ENCODE measurements around the gene TTC32. TPM values are rescaled to one million over a fixed set of nuclear protein-coding genes. Genes with fewer than 3 reads are reported as not detected.
"Not testable (repeated sequence)": the region's sequence is repeated elsewhere in the genome, so short reads cannot be mapped to it uniquely, and the experiment has no call there.

The TTC32 gene
- 7.8 TPM for total RNA-seq

- peak; percentile 96 for ATAC-seq
Measured at GRCh38 chr2:19901442-19902215, at the start of gene TTC32. TTC32 (minus strand) TSS chr2:19901983; CDS start chr2:19901854, 129 bp downstream.

DNA sequence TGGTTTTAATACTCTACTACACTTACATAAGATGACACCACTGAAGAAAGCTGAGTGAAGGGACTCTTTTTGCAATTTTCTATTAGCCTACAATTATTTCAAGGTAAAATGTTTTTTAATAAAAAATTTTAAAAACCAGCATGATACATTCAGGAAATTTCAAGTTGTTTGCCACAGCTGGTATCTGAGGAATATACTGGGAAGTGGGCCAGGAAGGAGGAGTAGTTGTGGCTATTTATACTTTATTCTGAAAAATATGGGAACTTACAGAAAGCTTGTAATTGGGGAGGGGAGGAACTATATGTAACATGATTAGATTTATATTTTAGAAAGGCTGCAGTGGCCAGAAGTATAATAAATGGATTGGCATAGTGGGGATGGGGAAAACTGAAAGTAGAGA lies 47.3 kb upstream of the TTC32 start:
- no peak for ATAC-seq

DNA sequence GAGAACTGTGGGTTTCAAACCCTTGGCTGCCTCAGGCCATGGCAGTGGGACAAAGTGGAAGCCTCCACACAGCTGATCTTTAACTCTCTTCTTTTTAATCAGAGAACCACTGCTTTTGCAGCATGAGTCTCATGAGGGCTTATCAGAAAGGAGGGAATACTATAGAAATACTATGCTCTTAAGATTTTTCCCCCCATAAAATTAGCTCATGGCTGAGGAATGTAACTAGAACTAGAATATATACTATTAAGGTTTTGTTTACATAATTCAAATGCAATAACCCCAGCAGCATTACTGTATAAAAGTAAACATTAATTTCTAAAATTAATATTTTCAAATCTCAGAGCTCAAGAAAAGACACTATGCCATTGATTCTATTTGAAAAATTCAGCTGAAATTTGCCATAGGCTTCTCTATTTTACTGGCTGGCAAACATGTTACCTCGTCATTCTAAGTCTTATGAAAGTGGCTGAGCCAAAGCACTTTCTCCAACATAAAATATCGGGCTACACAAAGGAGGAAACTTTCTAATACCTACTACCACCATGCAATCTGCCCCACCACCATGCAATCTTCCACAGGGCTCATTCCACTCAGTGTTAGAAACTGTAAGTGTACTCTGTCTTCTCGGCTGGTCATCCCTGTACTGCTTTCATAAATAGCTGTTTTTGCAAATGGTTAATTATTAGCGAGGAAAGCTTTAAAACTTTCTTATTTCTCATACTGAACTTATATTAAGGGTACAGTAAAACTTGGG lies 45.6 kb upstream of the TTC32 start:
- ATAC-seq: no peak

- ATAC-seq: no peak
Measured at GRCh38 chr2:19944205-19944845, 42.5 kb upstream of the TTC32 start.

- ATAC-seq: no peak
Measured at GRCh38 chr2:19943189-19943588, 41.4 kb upstream of the TTC32 start.

DNA sequence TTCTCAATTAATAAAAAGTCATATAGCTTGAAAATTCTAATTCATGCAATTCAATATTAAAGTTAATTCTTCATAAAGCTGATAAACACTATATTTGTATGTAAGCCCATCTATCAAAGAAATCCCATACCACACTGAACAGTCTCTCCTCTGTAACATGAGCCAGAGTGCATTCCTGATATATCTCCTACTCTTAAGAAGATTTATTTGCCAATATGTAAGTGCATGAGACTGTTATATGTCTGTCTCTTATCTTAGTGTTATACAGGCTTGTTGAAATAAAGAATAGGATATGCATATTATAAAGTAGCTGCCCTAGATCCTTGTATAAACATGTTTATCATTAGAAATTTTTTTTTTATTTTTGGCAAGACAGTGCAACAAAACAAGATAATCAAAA lies 40.4 kb upstream of the TTC32 start:
- ATAC-seq: no peak

DNA sequence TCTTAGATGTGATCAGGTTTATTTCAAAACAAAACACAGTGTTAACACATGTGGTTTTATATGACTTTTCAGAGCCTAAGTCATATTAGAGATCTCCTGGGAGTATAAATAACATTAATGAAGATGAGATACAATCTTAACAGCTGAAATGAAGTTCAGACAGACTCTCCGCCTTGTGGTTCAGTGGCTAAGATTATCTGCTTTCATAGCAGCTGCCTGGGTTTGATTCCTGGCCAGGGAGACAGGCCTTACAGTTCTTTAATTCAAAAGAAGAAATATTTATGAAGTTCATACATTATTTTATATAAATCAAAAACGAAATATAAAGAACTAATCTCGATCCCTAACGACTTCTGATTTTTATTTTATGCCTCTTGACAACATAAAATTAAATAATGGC lies 35.2 kb upstream of the TTC32 start:
- ATAC-seq: no peak

DNA sequence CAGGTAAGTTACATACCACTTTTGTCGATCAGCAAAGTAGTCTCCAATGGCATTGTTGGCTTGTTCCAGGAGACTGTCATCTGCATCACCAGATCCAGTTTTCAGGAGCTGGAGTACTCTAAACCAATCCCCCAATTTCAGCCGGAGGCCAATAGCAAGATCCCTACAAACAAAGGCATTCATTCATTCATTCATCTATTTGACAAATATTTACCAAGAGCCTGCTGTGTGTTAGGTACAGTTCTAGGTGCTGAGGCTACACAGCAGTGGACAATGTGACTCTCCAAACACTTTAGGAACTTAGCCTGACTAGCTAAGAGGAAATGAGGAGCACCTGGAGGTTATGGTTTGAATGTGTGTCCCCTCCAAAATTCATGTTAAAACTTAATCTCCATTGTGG lies 34.4 kb upstream of the TTC32 start:
- ATAC-seq: no peak

DNA sequence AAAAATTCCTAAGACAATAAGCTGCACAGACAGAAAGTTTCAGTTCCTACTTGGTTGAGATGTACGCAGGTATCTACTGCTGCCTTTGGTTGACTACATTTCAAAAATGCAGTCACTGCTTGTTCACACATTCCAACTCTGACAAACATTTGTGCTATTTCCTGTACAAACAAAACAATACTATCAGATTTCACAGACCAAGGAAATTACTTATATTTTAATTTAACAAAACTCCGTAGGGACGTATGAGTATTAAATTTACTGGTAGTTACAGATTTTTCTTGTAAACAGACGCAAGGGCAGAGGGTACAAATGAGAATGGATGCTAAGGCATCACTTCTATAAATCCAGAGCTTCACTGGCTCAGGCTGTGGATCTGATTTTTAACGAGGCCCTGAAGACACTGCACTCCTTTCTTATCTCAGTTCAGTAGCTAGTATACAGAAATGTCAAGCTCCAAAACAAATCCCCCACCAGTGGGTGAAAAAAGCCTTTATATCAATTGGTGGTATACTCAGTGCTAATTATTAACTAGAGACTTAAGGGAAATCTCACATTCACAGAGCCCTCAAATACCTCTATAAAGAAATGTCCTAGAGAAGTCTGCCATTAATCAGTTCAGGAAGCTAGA lies 31.7 kb upstream of the TTC32 start:
- ATAC-seq: no peak

DNA sequence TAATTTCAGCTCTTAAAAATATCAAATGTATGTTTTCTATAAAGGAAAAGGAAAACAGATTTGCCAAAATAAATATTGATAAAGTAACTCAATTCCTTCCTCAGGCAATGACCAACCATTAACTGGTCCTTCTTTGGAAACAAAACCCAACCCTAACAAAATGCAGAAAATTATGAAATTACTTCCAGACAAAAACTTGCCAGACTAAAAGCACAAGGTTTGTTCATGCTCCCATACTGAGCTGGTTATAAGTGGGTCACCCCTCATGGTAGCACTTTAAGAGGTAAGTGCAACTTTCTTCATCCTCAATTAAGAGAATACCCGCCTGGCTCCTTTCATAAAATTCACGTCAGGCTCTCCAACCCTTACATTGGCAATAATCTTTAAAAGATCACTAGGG lies 31.1 kb upstream of the TTC32 start:
- ATAC-seq: no peak

DNA sequence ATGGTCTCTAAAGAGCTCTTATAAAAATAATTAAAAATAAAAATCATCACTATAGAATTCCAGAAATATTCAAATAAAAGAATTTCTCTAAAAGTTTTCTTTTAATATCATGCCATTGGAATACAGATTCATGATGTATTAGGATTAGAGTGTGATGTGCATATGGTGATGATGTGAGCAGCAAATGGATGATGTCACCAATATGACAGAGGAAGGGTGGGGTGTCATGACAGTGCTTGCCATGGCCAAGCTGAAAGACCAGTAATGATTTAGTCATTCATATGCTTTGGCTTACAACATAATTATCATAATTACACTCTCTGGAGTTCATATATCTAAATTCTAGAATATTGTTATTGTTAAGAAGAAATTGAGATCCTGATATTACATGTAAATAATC lies 27.4 kb upstream of the TTC32 start:
- peak; percentile 63 for ATAC-seq

DNA sequence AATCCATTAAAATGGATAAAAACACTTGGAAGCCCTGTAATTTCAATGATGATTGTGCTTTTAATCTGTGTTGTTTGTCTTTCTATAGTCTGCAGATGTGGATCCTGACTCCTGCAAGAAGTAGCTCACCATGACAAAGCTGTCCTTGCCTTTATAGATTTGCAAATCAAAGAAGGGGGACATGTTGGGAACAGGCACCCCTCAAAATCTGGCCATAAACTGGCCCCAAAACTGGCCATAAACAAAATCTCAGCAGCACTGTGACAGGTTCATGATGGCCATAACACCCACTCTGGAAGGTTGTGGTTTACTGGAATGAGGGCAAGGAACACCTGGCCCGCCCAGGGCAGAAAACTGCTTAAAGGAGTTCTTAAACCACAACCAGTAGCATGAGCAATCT lies 26.0 kb upstream of the TTC32 start:
- ATAC-seq: not testable (repeated sequence)

DNA sequence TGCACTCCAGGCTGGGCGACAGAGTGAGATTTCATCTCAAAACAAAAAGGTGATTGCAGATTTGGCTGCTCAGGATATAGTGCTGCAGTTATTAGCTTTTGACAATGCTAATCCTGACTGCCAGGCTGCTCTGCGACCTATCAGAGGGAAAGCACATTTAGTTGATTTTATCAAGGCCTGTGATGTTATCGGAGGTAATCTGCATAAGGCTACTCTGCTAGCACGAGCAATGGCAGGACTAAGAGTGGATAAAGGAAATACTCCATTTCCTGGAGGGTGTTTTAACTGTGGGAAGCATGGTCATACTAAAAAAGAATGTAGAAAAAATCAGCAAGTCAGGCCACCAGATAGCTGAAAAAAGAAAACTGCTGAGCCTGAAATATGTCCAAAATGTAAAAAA lies 22.7 kb upstream of the TTC32 start:
- not testable (repeated sequence) for ATAC-seq

GRCh38 chr2:19922188-19922587 lies 20.4 kb upstream of the TTC32 start:
- not testable (repeated sequence) for ATAC-seq

- no peak for ATAC-seq
Measured at GRCh38 chr2:19916385-19916950, 14.7 kb upstream of the TTC32 start.

DNA sequence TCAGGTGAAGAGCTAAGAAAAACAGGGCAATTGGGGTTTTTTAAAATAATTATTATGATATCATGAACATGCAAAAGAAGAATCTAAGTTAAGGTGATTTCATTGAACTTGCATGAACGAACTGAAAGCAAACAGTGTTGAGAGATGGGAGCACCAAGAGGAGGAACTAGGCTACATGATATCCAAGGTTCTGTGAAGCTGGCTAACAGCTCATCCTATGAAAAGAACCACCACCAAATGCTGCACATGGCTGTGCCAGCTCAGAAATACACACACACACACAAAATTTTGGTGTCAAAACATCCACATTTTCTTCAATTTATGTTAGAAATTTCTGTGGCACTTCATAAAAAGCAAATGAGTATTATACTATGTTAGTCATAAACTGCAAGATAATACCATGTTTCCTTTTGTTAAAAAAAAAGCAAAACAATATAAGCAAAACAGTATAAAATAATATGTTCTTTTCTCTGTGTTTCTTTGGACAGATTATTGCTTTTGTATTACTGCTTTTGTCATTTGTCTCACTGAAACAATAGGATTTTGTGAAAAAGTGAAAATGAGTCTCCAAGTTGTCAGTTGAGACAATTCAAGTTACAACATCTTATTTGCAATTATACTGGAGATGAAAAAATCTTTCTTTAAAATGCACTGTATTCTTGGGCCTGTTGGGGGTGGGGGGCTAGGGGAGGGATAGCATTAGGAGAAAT lies 12.6 kb upstream of the TTC32 start:
- no peak for ATAC-seq

DNA sequence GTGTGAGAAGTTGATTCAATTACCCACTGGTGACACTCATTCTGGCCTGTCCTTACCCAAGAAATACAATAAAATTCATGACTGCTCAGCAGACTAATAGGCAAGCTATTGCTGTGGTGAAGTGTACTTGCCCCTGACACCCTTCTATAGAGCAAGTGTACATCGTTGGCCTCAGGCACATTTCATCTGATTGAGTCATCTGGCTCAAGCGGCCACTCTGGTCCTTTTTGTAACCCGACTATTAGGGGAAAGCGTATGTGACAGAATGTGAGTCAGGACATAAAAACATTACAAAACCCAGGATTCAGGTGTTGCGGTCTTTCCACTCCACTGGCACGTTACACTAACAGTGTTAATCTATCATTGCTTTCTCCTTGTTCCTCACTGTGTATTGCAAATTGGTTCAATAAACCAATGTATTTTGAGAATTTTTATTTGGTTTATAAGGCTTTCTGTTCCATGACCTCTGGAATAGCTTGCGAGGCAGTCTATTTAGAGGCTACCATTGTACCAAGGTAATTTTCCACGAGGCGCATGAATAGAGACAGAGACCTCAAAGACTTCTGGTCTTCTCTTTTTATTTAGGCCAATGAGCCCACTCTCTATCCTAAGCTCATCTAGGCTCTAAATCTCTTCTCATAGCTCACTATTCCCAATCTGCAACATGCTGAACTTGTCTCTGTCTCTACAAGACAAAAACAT lies 10.2 kb upstream of the TTC32 start:
- ATAC-seq: peak; percentile 79

- peak; percentile 8 for ATAC-seq
Measured at GRCh38 chr2:19902216-19902740, 495 bp upstream of the TTC32 start.

- peak; percentile 45 for ATAC-seq
Measured at GRCh38 chr2:19900931-19901441, 797 bp downstream of the TTC32 start.

DNA sequence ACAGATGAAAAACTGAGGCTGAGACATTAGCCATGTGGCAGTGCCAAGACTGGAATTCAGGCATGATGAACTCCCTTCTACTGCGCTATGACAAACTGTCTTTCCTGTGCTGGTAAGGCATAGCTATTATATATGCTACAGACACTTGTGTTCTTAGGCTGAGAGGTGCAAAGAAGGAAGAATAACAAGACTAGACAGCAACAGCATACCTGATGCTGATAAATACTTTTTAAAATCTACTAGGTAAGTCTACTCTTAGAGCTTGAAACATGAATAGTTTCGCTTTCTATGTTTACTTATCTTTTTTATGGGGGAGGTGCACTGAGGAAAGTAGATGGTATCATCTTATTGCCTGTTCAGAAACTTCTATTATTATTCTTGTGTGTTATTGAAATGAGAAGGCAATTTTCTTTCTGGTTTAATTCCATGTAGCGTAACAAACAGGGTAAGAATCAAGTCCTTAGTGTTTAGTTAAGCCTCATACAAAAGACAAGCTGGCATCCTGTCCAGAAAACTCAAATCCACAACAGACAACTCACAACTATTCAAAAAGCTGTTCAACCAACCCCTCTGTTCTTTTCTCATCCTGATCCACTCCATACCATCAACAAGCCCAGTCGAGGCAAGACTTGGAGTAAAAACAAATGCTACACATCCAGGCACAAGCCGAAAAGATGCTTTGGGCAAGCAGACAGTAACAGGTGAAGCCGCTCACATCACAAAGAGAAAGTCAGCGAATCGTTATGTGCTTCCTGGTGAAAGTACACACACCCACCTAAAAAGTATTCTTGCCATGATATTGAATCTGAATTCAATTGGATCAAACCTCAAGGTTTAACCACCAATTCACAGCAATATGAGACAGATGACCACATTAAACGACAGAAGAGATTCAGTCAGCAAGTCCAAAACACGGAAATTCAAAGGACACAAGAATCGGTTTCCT lies 1.5 kb downstream of the TTC32 start:
- no peak for ATAC-seq

Data from esophagus mucosa (tissue), 1 donor.